Activated CD4-positive, alpha-beta T cell treated with anti-CD3 and anti-CD28 coated beads for 48 hours (primary cell): Measurements from ENCODE around the gene GJC2.

ENCODE experiments used
- DNase-seq: peaks from one replicate; pipeline ENCODE4 v3.0.0-alpha.2; 2020

Gene GJC2

DNA sequence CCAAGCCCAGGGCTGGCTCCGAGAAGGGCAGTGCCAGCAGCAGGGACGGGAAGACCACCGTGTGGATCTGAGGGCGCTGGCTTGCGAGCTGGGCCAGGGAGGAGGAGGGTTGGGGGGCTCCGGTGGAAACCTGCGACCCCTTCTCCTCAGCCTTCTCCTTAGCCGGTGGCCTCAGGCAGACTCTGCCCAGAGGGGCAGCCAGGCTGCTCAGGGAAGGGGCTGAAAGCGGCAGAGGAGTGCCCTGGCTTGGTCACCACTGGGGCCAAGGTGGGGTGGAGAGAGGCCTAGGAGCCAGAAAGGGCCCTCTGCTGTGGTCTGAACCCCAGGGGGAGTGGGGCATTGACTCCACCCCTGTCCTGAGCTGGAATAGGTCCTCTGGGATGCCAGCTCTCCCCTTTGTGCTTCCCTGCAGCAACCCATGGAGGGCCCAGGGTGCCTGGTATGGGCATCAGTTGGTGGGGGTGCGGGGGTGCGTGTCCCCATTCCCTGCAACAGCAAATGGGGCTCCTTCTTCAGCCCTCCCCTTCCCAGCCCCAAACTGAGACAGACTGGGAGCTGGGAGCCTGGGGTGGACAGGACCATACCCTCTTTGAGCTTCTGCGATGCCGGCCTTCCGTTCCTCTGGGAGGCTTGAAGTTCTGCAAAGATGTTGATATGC lies 9.4 kb downstream of the GJC2 start:
- no peak for DNase-seq

DNA sequence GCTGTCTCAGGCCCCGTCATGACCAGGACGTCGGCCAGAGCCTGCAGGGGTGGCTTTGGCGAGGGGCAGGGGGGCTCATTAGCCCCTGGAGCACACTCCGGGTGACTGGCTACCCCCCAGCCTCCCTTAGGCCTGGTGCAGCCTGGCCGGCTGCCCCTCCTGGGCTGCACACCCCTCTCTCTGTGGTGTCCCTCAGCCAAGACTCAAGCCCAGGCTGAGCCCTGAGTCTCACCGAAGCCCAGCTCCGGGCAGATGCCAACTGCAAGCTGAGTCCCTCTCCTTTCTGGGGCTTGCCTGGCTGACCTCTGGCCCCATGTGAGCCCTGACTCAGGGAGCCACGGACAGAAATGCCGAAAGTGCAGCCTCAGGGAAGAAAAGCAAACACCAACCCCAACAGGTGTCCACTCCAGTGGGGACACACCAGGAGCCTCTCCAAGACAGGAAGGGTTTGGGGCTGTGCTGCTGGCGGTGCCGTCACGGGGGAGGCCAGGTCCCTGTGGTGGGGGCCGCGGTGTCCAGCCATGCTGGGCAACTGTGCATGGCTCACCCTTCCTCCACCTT lies 10.6 kb downstream of the GJC2 start:
- DNase-seq, result no peak

DNA sequence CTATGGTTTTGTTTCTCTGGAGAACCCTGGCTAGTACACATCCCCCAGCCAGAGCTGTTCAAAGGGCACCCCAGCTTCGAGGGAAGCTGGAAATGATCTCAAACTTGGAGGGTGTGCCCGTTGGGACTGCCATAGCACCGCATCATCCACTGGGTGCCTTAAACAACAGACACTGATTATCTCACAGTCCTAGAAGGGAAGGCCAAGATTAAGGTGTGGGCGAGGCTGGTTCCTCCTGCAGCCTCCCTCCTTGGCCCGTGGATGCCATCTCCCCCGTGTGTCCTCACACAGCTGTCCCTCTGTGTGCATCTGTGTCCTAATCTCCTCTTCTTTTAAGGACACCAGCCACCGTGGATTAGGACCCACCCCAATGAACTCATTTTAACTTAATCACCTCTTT lies 11.6 kb downstream of the GJC2 start:
- no peak for DNase-seq

DNA sequence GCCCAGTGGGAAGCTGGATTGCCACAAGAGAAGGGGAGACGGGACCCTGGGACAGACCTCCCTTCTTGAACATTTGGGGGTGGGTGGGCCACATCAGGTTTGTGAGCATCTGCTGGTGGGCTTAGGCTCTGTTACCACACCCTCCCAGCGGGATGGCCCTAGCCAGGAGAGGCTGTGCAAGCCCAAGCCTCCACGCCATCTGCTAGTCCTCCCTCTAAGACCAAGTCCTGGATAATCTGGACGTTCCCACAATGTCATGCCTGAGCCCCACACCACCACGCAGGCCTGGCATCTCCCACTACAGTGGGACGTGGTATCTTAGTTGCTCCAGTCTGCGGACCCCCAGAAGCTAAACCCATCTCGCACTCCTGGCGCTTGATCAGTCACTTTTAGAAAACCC lies 12.1 kb downstream of the GJC2 start:
- DNase-seq, result no peak

DNA sequence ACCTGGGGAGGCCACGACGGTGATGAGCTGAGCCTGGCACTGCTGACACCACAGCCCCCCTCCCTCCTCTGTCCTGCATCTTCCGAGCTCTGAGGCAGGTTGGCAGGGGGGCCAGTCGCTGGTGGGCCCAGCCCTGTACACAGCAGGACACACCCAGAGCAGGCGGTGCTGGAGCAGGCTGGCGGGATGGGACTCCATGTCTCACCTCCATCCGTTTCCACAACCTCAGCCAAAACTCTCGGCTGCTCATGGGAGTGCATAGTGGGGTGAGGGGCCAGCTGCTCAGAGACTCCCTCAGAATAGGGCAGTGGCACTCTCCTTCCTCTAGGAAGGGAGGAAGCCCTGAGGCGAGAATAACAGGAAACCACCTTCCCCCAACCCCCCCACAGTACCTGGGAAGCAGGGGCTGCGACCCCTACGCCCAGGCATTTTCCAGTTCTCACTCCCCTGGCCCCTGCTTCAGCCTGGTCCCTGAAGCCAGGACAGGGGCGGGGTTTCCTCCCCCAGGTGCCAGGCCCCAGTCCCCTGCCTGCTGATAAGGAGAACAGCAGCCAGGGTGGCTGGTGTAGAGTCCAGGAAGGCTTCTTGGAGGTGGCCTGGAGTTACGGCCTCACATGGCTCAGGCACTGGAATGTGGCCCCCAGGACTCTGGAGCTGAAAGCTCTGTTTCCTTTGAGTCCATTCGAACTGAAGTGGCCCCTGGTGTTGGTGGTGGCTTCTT lies 12.7 kb downstream of the GJC2 start:
- DNase-seq, result no peak

DNA sequence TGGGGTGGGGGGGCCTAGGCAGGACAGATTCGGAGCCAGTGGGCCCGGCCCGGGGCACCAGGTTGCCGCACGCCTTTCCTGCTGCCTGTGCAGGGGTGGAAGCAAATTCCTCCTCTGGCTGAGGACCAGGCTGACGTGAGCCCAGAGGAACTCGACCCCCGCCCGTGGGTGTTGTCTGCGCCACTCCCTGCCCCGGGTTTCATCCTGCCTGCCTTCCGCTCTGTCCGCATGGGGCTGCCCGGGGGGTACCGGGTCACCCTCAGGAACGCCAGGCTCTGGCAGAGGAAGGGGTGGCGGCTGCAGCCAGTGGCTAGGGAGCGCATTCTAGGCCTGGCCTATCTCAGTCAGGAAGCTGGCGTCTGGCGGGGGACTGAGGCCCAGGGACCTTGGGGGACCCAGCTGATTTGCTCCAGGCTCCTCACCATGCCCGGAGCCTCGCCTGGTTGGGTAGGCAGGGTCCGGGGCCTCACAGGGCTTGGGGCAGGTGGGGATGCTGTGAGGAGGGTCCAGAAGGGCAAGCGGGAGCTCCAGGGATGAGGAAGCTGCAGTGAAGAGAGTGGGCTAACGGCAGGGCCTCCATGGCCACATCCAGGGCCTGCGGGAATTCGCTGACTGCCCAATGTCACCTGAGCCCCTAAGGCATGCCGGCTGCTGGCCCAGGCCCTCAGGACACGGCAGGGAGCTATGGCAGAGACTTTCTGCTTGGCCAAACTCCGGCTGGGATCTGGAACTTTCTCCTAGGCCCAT lies 13.4 kb downstream of the GJC2 start:
- DNase-seq, result no peak

DNA sequence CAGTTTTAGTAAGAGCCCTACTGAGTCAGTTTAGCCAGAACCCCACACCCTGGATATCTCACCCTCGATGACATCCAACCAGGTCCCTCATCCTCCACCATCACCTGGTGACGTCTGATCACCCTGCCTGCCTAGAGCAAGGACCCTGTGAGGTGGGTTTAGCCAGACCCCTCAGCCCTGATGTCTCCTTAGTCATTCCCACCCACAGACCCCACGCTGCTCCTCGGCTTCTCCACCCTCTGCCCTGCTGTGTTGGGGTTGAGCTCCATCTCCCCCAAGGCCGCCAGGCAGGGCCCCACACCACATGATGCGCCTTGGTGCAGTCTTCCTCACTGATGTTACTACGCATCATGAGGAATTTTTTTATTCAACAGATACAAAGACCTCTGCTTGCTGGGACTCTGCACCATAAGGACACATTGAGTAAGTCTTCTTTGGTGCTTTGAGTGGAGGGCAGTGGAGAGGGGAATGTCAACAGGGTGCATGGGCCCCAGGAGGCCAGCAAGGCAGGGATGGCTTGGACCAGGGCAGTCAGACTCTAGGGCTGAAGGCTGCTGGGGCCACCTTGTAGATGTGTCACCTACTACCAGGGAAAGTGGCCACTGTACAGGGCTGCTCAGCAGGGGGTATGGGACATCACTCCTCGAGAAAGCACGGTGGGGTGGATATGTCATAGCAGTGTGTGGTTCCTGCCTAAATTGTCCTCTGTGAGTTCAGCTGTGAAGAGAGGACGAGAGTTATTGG lies 14.2 kb downstream of the GJC2 start:
- no peak for DNase-seq

DNA sequence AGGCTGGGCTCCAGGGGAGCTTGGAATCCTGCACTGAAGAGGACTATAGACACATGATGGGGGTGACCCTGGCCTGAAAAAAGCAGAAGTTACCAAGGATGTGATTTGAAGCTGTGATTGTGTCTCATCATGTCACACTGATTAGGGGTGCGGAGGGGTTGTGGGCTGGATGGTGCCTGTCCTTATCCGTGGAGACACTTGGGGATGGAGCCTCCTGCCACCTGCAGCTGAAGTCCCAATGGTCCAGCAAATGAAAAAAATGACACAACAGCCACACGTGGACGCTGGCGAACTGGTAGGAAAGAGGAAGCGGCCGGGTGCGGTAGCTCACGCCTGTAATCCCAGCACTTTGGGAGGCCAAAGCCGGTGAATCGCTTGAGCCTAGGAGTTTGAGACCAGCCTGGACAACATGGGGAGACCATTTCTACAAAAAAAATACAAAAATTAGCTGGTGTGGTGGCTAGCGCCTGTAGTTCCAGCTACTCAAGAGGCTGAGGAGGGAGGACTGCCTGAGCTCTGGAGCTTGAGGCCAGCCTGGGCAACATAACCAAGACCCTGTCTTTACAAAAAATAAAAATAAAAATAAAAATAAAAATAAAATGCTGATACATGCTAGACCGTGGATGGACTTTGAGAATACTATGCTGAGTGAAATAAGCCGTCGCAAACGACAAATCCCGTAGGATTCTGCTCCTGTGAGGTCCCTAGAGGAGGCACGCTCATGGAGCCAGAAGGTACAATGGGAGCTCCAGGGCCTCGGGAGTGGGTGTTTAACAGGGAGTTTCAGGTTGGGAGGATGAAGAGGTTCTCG lies 15.0 kb downstream of the GJC2 start:
- no peak for DNase-seq

DNA sequence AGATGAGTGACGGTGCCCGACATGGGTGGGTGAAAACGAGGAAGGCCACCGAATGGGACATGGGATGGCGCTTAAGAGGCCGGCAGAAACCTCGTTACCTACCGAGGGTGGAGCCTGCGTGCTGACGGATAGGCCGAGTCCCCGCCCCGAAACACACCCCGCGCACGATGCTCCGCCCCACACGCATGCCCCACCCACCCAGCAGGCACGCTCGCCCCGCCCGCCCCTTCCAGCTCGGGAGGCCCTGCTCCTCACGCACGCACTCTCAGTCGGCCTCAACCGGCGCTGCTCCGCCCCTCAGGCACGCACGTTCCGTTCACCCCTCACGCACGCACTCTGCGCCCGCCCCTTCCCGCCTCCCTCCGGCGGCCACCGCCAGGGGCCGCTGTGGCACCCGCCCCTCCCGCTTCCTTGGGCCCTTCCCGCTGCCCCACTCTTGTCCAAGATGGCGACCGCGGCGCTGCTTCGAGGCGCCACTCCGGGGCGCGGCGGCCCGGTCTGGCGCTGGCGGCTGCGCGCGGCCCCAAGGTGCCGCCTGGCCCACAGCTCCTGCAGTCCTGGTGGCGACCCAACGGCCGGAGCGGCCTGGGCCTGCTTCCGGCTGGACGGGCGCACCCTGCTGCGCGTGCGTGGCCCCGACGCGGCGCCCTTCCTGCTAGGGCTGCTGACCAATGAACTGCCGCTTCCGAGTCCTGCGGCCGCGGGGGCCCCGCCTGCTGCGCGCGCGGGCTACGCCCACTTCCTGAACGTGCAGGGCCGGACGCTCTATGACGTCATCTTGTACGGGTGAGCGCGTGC lies 15.8 kb downstream of the GJC2 start, which contains the start of gene IBA57:
Gene IBA57, plus strand, starts transcription at position 433 of the 798 bp plus-strand sequence. Its CDS starts 13 bp downstream, at position 446.
- DNase-seq, result peak; percentile 100

DNA sequence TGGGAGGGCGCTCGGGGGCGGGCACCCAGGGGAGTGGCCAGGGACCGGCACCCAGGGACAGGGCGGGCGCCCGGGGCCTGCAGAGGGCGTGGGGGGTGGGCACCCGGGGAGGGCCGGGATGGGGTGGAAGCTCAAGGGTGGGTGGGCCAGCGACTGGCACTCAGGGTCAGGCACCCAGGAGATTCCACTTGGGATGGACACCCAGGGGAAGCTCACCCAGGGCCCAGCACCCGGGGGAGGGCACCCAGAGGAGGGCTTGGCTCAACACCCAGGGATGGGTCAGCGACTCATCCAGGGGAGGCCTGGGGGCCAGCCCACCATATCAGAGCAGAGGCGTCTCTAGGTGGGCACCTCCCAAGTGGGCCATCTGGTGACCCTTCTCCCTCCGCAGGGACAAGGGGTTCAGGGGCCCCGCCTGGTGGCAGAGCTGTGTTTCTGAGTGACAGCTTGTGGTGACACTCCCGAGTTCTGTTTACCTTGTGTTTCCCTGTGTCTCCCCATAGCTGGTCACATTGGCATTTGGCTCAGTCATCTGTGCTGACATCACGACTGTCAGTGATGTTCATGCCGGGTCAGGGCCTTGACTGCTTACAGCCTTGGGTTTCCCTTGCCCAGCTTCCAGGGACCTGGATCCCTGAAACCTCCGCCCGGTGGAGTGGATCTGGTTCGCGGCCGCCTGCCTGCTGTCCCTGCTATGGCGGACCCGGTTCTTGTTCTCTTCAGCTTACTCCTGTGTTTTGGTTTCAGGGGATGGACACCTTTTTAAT lies 16.6 kb downstream of the GJC2 start:
- DNase-seq, result peak; percentile 69

DNA sequence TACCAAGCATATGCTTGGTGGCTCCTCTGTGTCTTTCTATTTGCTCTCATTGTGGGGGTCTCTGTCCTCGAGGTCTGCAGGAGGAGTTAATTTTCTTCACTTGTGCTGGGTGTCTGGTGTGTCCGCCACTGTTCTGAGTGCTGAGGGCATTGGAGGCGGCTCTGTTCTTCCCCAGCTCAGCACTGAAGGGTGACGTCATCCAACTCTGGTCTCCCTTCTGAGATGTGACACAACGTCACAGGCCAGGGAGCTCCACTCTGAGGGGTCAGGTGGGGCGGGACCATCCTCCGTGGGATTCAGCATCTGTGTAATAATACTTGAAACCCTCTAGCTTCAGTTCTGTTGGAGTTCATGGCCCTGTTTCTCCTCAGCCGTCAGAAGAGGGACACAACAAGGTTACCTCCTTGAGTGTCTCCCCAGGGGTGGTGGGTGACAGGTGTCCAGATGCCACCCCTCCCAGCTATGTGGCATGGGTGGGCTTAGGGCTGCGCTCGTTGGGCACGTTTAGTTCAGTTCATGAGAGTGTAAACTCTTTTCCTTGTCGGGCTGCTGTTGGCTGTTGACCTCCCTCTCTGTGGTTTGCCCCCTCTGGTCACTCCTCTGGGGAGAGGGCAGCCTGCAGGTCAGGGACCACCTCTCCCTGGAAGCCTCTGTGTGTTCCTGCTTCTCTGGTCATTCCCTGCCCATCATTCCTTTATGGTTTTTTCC lies 19.0 kb downstream of the GJC2 start:
- no peak for DNase-seq

DNA sequence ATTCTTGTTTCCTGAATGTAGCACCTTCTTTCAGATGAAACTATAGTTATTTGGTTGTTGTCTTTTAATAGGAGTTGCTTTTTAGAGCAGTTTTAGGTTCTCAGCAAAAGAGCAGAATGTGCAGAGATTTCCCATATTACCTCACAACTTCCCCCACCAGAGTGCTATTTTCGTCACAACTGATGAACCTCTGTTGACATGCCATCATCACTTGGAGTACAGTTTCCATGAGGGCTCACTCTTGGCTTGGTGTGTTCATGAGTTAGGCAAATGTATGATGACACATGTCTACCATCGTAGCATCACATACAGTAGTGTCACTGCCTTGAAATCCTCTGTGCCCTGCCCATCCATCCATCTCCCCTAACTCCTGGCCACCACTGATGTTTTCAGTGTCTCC lies 19.6 kb downstream of the GJC2 start:
- no peak for DNase-seq

DNA sequence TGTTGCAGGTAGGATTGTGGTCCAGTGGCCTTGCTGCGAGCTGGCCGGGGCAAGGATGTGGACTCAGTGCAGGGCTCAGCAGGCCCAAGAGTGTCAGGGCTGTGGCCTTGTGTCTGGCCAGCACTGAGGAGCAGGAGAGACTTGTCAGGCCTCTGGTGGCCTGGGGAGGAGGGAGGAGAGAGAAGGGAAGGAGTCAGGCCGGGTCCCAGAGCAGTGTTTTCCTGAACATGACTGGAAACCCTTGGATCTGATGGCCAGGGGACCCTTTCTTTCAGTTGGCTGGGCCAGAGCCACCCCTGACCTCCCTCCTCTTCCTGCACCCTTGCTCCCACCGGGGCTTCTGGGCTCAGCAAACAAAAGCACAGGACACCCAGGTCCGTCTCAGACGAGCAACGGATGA lies 20.9 kb downstream of the GJC2 start:
- DNase-seq, result no peak

DNA sequence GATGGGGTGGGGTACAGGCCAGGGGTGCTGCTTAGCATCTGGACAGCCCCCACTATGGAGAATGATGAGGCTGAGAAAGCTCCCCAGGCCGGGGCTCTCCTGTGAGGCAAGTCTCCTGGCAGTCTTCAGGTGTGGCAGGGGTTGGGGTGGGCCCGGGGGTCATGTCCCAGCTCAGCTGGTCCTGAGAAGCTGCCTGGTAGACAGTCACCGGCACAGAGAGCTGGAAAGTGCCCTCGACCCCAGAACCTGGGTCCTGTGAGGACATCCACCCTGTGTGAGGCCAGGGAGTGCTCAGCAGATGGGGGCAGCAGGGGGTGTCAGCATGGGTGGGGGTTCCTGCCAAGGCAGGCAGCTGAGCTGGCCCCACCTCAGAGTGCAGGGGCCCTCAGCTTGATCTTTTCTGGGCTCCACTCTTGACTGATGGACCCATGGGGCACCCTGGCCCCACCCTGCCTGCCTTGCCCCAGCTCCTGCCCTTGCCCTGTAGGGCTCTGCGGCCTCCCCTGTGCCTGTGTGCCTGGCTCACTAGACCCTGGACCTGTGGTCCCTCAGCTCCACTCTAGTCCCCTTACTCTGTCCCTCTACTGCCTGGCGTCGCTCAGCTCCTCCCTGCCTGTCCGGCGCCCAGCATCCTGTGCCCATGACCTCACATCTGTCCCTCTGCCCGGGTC lies 21.6 kb downstream of the GJC2 start:
- no peak for DNase-seq

DNA sequence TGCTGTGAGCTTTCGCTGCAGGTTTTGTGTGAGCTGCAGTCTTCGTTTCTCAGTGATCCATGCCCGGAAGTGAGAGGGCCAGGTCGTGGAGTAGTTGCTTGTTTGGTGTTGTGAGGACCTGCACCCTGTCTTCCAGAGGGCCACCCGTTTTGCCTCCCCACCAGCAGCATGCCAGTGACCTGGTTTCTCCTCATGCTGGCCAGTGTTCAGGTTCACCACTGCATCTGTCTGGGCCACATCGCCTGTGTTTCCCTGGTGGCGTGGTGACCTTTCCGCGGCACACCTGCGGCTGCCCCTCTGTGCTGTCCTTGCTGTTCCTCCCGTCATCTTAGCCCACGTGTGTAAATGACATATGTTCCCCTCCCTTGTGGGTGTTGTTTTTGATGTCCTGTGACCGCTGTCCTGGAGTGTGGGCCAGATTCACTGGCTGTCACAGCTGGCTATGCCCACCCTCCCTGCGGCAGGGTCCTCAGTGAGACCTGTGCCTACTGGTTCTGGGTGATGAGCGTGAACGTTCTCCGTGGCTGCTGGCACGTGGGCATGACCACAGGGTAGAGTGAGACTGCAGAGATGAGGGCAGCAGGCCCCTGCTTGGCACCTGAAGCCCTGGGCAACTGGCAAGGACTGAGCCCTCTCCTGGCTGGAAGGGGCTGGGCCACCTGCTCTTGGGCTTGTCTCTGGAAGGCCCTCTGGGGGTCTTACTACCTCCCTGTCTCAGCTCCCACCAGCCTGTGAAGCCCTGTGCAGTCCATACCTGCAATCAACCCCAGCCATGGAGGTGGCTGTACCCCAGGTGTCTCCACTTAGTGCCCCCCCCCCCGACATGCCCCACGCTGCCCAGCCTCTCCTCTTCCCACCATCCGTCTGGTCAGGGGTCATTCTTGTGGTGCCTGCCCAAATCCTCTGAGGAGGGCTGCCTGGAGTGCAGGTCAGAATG lies 23.1 kb downstream of the GJC2 start:
- DNase-seq, result no peak

DNA sequence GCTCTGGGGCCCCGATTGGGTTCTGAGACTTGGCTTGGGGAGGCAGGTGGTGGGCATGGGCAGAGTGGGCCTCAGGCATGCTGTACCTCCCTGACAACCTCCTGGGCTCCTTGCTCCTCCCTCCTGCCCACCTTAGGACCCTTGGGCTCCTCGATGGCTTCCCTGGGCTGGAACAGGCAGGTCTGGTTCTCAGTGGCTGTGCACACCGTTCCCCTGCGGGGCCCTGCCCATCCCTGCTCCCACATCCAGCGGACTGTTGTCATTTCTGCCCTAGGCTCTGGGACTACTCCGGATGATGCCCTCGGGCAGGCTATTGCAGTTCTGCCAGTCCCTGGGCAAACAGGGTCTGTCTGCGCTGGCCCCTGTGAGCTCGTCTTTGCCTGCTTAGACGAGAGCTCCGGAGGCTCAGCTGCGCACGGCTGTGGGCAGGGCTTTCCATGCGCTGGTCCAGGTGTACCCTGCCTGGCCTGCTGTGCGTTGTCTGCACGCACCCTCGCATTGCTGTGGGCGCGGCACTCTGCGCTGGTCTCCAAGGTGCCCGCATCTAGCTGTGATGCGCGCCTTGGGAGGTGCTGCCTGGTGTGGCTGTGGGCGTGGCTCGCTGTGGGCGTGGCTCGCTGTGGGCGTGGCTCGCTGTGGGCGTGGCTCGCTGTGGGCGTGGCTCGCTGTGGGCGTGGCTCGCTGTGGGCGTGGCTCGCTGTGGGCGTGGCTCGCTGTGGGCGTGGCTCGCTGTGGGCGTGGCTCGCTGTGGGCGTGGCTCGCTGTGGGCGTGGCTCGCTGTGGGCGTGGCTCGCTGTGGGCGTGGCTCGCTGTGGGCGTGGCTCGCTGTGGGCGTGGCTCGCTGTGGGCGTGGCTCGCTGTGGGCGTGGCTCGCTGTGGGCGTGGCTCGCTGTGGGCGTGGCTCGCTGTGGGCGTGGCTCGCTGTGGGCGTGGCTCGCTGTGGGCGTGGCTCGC lies 24.1 kb downstream of the GJC2 start:
- DNase-seq, result peak; percentile 53
